GM20431 (cell line): ENCODE measurements around the gene ADCY6.

ENCODE experiments used
- in situ Hi-C: fragments of 300-500 bp; cut with MseI, MboI; formaldehyde crosslinking; loops from one replicate; pipeline ENCODE4 v1.15.0; 2020; ENCODE audit warnings: low sequenced_read_pairs; ENCODE audit not compliant: unreplicated experiment

Gene ADCY6

DNA sequence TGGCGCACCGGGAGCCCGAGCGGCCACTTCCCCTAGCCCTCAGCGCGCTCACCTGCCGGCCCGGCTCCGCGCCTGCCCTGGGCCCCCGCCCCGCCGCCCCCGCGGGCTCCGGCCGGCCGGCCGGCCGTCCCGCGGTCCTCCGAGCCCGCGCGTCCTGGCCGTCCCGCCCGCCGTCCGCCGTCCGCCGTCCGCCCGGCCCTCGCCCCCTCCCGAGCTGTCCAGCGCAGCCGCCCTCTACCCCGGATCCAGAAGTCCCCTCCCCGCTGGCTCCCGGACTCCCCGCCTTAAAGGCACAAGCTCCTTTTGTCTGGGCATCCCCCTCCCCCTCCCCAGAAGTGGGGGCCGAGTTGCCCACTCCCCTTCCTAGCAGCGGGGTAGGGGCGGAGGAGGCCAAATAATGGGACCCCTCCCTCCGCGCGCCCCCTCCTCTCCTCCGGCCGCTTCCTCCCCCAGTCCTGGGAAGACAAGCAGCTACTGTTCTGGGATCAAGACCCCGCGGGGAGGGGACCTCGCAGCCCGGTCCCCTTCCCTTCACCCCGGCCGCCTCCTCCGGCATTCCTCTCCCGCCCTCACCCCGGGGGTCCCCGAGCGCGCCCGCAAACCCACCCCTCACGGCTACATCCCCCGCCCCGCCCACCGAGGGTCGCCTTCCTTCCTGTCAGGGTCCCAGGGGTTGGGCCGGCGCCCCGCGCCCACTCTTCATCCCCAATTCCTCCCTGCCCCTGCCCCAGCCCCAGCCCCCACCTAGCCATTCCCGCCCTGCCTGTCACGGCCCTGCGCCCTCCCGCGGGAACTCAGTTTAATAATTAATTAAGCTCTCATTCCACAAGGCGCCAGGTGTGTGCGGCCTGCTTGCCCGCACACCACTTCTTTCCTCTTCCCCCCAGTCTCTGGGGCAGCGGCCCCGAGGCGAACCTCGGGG is at the start of gene ADCY6:
ADCY6 (minus strand) TSS at position 236 of the 922 bp plus-strand sequence. CDS start 5,655 bp downstream, outside the sequence.
- in situ Hi-C loops, result no loop called here

DNA sequence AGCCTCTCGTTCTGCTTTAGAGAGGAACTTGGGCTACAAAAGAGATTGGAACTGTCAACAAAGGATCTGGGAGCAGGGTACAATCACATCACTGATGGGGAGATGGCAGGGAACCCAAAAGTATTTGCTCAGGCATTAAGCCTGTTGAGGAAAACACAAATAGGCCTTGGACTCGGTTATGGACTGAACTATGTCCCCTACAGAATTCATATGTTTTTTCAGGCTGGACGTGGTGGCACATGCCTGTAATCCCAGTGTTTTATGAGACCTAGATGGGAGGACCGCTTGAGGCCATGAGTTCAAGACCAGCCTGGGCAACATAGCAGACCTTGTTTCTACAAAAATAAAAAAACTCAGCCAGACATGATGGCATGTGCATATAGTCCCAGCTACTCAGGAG is 49.2 kb upstream of the ADCY6 start:
- in situ Hi-C loops, result no loop called here

DNA sequence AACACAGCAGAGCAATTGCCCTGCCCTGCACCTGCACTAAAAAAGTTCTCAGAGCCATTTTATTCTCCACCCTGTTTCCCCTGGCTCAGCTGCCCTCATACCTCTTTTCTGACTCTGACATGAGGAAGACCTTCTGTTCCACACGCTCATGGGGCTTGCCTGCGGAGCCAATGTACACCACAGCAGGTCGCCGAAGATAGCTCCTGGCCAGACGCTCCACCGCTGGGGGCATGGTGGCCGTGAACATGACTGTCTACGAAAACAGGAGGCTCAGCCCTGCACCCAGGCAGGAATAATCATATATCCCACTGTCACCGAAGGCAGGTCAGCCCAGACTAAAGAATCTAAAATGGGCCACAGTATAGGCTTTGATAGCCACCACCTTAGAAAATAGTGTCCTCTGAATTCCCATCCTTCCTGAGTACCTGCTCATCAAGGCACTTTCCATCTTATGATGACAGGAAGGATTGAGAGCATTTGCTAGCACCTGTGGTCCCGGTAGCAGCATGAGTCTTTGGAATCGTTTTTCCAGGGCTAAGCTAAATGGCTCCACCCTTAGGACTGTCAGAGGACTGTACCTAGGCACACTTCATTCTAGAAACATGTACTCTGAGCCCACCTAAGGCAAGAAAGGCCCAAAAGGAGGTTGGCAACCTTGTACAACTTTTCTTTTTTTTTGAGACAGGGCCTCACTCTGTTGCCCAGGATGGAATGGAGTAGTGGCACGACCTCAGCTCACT is 43.6 kb upstream of the ADCY6 start:
- in situ Hi-C loops, result no loop called here

DNA sequence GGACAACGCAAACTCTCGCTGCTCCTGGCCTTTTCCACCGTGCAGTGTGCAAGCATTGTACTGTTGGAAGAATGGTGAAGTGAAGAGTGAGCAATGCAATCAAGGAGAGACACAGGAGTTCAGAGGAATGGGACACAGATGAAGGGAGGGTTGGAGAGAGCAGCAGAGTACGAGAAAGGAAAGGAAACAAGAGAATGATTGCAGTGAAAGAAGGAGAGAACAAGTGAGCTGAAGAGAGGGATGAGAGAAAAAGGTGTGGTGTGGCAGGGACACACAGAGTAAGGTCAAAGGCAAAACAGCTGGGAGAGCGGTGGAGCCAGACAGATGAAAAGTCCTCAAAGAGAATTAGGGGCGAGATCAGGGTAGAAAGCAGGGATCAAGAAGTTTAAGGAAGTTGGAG is 42.4 kb upstream of the ADCY6 start:
- in situ Hi-C loops, result no loop called here

DNA sequence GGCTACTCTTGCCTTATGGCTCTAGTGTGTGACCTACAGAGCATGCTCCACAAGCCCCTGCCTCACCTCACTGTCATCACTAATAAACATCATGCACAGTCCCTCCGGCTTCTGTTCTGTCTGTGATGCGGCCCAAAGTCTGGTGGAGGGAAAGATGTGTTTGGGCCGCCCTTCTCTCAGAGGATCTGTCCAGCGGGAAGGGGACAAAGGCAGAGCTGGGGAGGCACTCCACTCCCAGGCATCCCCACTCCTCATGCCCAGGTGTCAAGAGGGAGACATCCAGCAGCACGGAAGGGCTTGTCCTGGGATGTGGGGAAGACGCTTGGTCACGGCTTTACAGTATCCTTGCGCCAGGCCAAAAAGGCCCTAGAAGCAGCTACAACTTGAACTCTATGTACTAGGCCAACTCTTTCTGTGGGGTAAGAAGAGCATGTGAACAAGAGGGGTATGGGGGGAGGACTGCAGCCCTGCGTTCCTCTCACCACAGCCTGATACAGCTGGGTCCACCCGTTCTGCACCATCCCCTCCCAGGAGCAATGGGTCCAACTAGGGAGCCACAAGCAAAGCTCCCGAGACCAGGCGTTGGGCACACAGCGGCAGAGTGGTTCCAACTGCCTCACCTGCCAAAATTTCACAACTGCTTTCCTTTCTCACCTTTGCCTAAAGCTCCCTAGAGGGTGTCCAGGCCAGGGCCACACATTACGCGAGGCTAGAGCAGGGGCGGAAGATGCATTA is 40.1 kb upstream of the ADCY6 start:
- in situ Hi-C loops, result no loop called here

DNA sequence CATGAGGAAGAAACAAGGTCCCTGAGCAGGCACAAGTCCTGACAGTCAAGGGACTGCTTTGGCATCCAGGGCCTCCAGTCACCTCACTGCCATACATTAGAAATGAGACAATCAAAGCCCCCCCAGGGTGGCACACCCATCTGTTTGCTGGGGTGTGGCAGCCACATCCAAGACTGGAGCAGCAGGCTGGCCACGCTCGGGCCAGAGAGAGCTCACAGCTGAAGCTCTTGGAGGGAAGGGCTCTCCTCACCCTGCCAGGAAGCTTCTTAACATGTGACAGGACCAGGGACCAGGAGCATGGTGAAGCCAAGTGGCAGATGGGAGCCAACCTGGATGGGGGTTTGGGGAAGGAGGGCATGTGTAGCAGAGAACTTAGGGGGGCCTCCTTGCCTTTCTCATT is 39.4 kb upstream of the ADCY6 start:
- in situ Hi-C loops, result no loop called here

DNA sequence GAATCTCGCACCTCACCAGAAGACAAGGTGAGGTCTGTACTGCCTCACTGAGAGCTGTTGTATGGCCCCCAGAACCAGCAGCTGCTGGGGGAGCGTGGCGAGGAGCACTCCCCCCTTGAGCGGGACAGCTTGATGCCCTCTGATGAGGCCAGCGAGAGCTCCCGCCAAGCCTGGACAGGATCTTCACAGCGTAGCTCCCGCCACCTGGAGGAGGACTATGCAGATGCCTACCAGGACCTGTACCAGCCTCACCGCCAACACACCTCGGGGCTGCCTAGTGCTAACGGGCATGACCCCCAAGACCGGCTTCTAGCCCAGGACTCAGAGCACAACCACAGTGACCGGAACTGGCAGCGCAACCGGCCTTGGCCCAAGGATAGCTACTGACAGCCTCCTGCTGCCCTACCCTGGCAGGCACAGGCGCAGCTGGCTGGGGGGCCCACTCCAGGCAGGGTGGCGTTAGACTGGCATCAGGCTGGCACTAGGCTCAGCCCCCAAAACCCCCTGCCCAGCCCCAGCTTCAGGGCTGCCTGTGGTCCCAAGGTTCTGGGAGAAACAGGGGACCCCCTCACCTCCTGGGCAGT is 38.7 kb upstream of the ADCY6 start:
- in situ Hi-C loops, result no loop called here

DNA sequence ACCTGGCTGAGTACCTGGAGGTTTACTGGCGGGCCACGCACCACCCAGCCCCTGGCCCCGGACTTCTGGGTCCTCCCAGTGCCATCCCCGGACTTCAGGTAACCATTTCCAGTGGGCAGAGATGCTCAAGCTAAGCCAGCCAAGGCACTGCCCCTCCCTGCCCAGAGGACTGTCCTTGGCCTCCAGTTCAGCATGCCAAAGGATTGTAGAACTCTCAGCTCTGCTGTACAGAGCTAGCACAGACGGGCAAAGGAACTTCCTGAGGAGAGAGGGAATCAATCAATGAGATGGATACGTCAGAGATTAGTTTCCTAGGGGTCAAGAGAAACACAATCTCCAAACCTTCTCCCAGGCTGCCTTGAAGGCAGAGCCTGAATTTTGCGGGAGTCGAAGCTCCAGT is 38.1 kb upstream of the ADCY6 start:
- in situ Hi-C loops, result no loop called here

DNA sequence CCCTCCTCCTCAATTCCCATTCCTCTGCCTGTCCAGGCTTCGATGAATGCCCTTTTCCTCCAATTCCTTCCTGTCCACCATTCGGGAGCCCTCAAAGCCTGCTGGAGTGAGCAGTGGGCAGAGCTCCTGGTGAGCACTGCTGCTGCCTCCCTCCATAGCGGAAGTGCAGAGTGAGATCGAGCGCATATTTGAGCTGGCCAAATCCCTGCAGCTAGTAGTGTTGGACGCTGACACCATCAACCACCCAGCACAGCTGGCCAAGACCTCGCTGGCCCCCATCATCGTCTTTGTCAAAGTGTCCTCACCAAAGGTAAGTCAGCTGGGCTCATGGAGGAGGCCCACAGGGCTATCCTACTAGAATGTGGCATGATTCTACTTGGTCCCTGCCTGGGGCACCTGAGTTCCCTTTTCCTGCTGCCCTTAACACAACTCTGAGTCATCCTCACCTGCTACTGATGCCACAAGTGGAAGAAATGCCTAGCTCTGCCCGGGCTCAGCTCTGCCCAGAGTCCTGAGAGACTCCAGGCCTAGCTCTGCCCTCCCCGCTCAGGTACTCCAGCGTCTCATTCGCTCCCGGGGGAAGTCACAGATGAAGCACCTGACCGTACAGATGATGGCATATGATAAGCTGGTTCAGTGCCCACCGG is 37.4 kb upstream of the ADCY6 start:
- in situ Hi-C loops, result no loop called here

DNA sequence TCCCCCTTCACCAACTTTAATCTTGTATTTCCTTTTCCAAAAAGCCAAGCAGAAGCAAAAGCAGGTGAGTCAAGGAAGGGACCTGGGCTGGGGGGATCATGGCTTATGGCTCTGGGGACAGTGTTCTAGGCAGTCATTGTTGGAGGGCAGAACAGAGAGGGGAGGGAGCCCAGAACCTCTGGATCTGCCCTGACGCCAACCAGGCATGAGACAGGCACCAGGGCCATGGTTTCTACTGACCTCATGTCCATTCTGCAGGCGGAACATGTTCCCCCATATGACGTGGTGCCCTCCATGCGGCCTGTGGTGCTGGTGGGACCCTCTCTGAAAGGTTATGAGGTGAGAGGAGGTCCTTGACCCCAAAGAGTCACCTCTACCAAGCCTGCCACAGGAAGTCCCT is 36.0 kb upstream of the ADCY6 start:
- in situ Hi-C loops, result no loop called here

DNA sequence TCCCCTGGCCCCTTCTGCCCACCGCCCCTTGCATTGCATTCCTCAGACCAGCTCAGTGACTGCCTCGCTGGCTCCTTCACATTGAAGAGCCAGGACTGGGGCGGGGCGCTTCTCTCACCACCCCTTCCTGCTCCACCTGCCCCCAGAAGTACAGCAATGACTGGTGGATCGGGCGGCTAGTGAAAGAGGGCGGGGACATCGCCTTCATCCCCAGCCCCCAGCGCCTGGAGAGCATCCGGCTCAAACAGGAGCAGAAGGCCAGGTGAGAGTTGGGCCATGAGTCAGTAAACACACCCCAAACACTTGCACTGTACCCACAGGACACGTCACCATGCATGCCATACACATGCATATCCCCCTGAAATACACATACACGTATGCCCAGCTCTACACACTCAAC is 35.2 kb upstream of the ADCY6 start:
- in situ Hi-C loops, result no loop called here

DNA sequence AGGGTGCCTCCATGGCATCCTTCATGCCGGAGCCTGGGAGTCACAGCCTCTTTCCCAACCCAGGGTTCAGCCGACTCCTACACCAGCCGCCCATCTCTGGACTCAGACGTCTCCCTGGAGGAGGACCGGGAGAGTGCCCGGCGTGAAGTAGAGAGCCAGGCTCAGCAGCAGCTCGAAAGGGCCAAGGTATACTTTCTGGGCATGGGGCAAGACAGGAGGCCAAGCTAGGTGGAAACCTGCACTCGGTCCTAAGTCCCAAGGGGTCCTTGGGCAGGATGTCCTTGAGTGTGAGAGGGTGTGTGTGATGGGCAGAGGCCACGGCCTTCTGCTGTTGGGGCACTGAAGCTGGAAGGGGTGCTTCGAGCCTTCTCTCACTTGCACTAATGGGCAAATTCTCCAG is 34.4 kb upstream of the ADCY6 start:
- in situ Hi-C loops, result no loop called here

DNA sequence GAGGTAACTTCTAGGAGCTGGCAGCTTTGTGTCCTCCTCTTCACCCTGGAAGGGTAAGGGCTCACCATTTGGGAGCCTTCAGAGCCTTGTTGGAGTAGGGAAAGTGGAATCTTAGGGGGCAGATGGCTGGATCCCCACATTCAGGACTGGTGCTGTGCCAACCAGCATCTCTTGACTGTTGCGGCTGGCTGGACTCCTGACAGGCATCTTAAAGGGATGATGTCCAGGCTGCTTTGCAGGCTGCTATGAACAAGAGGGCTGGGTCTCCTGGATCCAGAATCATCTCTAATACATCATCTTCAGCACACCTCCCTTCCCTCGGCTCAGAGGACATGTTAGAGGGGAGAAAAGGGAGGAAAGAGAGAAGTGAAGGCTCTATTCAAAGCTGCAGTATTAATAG is 33.8 kb upstream of the ADCY6 start:
- in situ Hi-C loops, result no loop called here

DNA sequence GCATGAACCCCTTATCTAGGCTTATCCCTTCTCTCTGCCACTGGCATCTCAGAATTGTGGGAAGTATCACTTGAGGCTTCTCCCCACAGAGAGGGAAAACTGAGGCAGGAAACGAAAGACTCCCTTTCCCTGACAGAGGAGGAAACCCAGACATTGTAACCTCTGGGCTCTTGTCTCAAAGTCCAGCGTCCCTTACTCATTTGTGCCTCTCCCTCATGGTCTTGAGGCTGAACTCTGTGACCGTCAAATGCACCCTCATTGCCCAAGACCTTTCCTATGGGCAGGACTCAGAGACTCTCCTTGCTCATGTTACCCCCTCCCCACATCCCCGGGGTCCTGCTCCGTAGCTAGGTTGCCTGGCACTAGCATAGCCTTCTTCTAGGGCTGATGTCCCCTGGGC is 33.2 kb upstream of the ADCY6 start:
- in situ Hi-C loops, result no loop called here

DNA sequence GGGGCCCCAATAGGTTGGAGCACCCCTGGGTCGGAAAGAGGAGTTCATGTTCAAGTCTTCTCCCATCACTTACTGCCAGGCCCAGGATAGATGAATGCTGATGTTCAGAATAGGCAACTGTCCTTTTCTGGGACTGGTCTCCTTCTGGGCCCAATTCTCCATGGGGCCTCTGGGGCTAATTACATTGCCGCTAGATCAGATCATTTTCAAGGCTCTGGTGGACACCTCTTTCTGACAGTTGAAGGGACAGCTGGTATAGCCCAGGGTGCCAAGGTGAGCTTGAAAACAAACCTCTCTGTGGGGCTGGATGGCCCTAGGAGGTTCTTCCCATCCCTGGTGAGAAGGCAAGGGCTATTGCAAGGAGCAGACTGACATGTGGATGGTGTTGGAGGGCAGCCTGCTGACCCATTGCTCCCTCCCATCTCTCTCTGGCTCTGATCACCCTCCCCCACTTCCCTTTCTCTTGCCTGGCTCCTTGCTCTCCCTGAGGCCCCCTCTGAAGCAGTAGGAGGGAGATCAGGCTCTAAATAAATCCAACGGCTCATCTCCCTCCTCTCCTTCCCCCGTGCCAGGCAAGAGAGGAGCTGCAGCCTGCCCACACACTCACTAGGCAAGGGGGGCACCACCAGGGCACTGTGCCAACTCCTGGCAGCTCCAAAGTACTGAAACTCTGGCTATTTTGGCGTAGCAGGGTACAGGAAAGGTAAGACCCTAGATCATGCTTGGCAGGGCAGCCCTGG is 31.3 kb upstream of the ADCY6 start:
- in situ Hi-C loops, result no loop called here

DNA sequence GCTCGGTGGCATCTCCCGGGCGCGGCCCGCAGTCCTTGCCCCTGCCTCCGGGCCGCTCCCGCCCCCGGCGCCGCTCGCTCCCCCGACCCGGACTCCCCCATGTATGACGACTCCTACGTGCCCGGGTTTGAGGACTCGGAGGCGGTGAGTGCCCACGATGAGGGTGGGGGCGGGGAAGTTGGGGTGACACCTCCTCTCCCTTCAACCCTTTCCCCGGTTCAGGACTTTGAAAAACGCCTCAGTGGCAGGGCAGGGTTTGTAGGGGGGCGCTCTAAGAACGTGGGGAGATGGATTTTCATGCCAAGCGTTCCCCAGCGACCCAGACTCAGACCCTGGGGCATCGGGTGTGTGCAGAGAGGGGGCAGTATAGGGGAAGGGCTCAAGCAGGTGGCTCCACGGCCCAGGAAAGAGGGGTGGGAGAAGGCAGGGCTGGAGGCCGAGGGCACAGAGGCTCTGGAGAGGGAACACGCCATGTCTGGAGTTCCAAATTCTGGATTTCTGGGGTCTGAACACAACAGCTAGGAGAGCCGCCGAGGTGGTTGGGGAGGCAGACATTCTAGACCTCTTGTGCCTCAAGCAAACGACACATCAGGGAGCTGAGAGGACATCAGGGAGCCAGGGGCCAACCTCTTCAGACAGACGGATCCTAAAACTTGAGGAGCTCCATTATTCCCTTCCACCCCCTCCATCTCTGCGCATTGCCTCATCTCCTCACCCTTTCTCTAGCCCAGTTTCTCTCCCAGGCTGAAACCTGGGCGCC is 30.1 kb upstream of the ADCY6 start:
- in situ Hi-C loops, result no loop called here

DNA sequence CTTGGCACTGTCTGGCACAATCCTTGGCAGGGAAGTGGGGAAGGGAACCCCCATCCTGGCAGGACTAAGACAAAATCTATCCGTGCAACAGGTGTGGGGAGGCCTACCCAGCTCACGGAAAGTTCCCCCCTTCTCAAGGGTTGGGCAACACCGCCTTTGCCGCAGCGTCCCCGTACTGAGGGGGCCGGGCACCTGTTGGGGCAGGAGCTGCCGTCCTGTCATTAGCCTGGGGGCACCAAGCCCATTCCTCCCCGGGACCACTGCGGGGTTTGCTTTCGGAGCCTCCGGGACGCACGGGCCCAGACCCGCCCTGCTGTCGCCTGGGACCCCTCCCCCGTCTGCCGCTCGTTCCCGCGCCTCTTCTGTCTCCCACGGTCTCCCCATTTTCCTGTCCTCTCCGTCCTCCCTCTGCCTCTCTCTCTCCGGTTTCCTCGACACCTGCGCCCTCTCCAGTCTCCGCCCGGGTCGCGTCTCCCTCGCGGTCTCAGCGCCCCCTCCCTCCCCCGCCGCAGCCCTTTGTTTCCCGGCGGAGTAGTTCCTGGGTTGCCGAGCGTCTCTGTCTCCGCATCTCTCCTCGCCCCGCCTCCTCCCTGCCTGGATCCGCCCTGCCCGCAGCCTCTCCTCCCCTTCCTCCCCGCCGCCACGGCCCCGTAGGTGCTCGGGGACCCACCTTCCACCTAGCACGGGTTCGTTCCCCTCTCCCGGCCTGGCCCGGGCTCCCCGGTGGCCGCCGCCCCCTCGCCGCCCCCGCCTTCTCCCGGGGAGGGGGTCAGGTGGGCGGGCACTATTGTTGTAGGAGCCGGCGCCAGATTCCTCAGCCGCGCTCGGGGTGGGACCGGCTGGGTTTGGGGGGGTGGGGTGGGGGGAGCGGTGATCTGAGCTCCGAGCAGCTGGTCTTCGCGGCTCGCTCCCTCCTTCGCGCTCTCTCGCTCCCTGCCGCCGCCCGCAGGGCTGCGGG is 29.3 kb upstream of the ADCY6 start, which contains the start of gene CACNB3:
CACNB3 (plus strand) TSS at position 624 of the 958 bp plus-strand sequence. CDS start 434 bp downstream, outside the sequence.
- in situ Hi-C loops, result no loop called here
